Hematopoietic multipotent progenitor cell (in vitro differentiated cells): Measurements from ENCODE around the gene WFDC8. TPM values are rescaled to one million over a fixed set of nuclear protein-coding genes. Genes with fewer than 3 reads are reported as not detected.
"Not testable (repeated sequence)": the region's sequence is repeated elsewhere in the genome, so short reads cannot be mapped to it uniquely, and the experiment has no call there.

Source experiments
- DNase-seq, 3 donors: peaks; one replicate each; pipeline ENCODE4 v3.0.0-alpha.2; 2011 to 2015; ENCODE audit warnings: low read depth in 2 of 3, low spot score in 2 of 3
- total RNA-seq: library from RNA; depleted of rRNA; stranded (reverse); fragments of >200 nt; gene quantifications from one replicate; pipeline ENCODE4 v1.2.3, GENCODE V29; 2012

Gene WFDC8
- not detected for total RNA-seq

GRCh38 chr20:45579184-45579583, at the start of gene WFDC8:
Gene WFDC8, minus strand, starts transcription at chr20:45579284. Its CDS starts 37 bp downstream, at chr20:45579247.
- DNase-seq = no peak

DNA sequence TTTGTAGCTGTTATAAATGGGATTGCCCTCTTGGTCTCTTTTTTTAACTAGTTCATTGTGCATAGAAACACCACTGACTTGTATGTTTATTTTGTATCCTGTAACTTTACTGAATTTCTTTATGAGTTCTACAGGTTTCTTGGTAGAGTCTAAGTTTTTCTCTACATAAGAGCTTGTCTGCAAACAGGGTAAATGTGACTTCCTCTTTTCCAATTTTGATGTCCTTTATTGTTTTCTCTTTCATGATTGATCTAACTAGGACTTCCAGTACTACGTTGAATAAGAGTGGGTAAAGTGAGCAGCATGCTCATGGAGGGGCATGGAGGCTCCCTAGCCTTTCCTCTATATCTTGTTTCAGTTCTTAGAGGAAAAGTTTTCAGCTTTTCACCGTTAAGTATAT, 47.5 kb upstream of the WFDC8 start:
- DNase-seq = no peak

- DNase-seq = no peak
These were observed 42.5 kb upstream of the WFDC8 start for GRCh38 chr20:45621593-45621992.

- DNase-seq = no peak
These were observed 38.5 kb upstream of the WFDC8 start for GRCh38 chr20:45617591-45617990.

DNA sequence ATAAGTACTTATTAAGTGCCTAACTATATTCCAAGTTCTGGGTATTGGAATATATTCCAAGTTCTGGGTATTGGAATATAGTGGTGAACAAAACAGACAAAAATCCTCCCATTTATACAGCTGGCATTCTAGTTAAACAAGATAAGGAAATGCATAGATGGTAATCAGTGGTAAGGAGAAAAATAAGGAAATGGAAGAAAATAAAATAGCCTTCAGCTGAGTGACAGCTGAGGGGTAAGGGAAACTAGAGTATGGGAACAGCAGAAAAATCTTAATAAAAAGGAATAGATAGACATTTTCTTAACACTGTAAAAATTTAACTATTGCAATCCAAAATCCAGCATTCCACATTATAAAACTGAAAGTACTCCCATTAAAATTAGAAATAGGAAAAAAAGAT, 33.2 kb upstream of the WFDC8 start:
- DNase-seq = no peak

GRCh38 chr20:45611054-45611453, 32.0 kb upstream of the WFDC8 start:
- no peak for DNase-seq

DNA sequence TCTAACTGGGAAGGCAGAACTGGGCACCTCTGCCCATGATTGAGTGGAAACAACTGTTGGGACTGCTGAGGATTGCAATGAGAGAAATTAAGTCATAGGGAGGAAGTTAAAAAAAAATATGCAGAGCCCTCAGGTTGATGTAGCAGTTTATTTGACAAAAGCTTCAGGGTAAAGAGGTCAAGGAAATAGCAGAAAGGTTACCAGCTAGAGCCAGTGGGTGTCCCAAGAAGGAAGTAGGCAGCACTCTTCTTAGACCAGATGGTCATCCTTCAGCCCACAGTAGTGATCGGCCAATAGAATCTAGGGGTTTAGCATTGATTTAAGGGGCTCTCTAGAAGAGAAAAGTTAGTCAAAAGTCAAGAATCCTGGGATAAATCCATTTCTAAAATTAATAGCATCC, 28.7 kb upstream of the WFDC8 start:
- DNase-seq = no peak

GRCh38 chr20:45595235-45595634, 16.2 kb upstream of the WFDC8 start:
- no peak for DNase-seq

DNA sequence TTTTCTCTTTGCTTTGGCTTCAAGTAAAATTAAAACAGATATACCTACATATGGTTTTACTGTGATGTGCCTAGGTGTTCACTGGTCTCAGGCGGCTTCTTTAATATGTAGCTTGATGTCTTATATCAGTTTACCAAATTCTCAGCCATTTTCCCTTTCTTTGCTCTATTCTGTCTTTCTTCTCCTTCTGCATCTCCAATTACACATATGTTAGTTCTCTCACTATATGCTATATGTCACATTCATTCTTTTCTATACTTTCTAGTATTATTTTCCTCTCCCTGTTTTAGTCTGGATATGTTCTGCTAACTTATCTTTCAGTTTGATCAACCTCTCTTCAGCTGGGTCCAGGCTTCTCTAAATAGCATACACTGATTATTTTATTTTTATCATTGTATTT, 14.4 kb upstream of the WFDC8 start:
- DNase-seq = no peak

DNA sequence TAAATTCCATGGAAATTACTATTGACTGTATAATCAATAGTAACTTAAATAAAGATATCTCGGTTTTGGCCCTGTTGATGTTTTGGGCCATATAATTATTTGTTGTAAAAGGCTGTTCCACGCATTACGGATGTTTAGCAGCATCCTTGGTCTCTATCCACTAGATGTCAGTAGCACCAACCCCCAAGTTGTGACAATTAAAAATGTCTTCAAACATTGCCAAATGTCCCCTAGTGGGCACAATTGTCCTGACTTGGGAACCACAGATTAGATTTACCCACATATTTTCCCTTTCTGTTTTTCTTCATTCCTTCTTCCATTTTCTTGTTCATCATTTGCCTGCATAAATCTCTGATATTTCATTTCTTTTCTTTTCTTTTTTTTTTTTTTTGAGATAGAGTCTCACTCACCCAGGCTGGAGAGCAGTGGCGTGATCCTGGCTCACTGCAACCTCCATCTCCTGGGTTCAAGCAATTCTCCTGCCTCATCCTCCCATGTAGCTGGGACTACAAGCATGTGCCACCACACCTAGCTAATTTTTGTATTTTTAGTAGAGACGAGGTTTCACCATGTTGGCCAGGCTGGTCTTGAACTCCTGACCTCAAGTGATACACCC, 13.6 kb upstream of the WFDC8 start:
- peak in 2 of 3 donors; percentile 60 to 83 for DNase-seq

- DNase-seq = no peak
These were observed 10.6 kb upstream of the WFDC8 start for GRCh38 chr20:45589725-45590124.

GRCh38 chr20:45588800-45589199, 9.7 kb upstream of the WFDC8 start:
- no peak for DNase-seq

DNA sequence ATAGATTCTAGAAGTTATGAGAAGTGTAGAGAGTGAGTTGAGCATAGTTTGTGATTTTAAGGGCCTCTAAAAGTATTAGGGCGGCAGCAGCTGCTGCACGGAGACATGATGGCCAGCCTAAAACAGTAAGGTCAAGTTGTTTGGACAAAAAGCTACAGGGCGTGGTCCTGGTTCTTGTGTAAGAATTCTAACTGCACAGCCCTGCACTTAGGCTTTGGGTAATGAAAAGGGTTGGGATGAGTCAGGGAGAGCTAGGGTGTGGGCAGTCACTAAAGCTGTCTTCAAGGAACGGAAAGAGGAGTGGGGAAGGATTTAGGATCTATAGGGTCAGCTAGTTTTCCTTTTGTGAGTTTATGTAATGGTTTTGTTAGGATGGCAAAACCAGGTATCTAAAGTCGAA, 6.9 kb upstream of the WFDC8 start:
- DNase-seq = not testable (repeated sequence)

DNA sequence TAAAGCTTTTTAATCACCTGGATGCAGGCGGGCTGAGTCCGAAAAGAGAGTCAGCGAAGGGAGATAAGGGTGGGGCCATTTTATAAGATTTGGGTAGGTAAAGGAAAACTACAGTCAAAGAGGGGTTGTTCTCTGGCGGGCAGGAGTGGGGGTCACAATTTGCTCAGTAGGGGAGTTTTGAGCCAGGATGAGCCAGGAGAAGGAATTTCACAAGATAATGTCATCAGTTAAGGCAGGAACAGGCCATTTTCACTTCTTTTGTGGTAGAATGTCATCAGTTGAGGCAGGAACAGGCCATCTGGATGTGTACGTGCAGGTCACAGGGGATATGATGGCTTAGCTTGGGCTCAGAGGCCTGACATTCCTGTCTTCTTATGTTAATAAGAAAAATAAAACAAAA, 5.2 kb upstream of the WFDC8 start:
- not testable (repeated sequence) for DNase-seq

- DNase-seq = no peak
These were observed 4.4 kb upstream of the WFDC8 start for GRCh38 chr20:45583502-45583901.

- no peak for DNase-seq
These were observed 2.6 kb upstream of the WFDC8 start for GRCh38 chr20:45581702-45582101.

DNA sequence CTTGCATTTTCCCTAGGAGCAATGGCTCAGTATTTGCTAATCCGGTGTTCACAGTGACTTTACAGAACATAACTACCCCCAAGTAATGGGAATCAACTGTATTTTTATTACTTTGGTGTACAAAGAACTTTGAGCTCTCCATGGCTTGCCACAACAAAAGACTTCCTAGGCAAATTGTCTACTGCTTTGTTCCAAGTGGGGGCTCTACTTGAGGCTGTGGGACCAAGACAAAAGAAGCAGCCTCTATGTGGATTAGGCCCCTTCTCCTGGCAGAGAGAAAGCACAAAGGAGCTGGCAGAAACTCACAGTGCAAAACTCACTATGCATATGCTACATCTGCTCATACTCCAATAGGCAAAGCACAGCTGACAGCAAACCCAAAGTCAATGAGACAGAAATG, 853 bp downstream of the WFDC8 start:
- no peak for DNase-seq

DNA sequence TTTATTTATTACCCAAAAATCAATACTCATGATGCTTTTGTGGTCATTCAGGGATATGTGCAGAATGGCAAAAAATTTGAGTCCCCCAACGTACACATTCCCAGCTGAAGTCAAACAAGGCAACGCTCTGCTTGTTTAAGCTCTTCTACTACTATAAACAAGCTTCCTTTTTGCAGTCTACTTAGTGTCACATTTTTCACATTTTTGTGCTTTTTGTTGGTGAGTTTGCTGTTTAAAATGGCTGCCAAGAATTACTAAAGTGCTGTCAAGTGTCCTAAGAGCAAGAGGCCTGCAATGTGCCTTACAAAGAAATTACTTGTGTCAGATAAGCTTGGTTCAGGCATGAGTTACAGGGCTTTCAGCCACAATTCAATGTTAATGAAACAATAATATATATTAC, 2.1 kb downstream of the WFDC8 start:
- no peak for DNase-seq

- no peak for DNase-seq
These were observed 3.2 kb downstream of the WFDC8 start for GRCh38 chr20:45575931-45576330.

DNA sequence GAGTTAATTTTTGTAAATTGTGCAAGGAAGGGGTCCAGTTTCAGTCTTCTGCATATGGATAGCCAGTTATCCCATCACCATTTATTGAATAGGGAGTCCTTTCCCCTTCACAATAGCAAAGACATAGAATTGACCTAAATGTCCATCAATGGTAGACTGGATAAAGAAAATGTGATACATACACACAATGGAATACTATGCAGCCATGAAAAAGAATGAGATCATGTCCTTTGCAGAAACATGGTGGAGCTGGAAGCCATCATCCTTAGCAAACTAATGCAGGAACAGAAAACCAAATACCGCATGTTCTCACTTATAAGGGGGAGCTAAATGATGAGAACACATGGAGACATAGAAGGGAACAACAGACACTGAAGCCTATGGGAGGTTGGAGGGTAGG, 9.4 kb downstream of the WFDC8 start:
- not testable (repeated sequence) for DNase-seq

DNA sequence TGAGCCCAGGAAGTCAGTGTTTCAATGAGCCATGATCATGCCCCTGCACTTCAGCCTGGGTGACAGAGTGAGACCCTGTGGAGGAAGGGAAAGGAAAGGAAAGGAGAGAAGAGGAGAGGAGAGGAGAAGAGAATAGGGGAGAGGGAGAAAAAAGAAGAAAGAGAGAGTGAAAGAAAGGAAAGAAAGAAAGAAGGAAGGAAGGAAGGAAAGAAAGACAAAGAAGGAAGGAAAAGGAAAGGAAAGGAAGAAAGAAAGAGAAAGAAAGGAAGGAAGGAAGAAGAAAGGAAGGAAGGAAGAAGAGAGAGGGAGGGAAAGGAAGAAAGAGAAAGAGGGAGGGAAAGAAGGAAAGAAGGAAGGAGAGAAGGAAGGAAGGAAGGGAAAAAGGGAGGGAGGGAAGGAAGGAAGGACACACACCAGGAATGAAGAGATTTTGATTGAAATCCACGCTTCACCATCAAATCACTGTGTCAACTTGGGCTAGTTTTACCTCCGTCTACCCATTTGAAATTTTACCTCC, 14.3 kb downstream of the WFDC8 start:
- no peak for DNase-seq

DNA sequence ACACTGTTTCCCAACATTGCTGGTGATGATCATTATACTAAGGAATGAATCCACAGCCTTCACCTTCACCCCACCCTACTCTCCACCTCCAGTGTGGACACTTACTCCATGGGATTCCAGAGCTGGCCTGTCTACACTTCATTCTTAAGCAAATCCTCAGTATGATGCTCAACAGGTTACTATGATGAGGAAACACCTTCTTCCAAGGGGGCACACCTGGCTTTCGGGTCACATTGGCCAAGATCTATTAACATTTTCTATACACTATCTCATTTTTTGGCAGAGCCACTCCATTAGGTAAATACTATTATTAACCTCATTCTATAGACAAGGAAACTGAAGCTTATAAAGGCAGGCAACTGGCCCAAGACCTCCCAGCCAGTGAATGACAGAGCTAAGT, 23.9 kb downstream of the WFDC8 start:
- no peak for DNase-seq

GRCh38 chr20:45552456-45552855, 26.6 kb downstream of the WFDC8 start:
- DNase-seq = no peak
